Mesothelial cell of epicardium (in vitro differentiated cells): ENCODE results near the gene FGF11. TPM values are rescaled to one million over a fixed set of nuclear protein-coding genes. Genes with fewer than 3 reads are reported as not detected.

ENCODE experiments used
- DNase-seq, 2 experiments: peaks; one replicate each; pipeline ENCODE4 v3.0.0; 2021; ENCODE audit warnings: low spot score in 2 of 2; ENCODE audit not compliant: unreplicated experiment in 2 of 2
- H3K27ac Mint-ChIP-seq: 2 replicates; pipeline ENCODE4 v1.8.0; 2021; ENCODE audit warnings: mixed read lengths
- H3K27me3 Mint-ChIP-seq: 2 replicates; pipeline ENCODE4 v1.8.0; 2021; ENCODE audit warnings: low read depth, mixed read lengths
- H3K36me3 Mint-ChIP-seq: 2 replicates; pipeline ENCODE4 v1.8.0; 2021; ENCODE audit warnings: mixed read lengths
- H3K4me1 Mint-ChIP-seq: 2 replicates; pipeline ENCODE4 v1.8.0; 2021; ENCODE audit warnings: mixed read lengths
- H3K4me3 Mint-ChIP-seq: 2 replicates; pipeline ENCODE4 v1.8.0; 2021; ENCODE audit warnings: mild to moderate bottlenecking, moderate library complexity, mixed read lengths
- H3K9me3 Mint-ChIP-seq: 2 replicates; pipeline ENCODE4 v1.8.0; 2021; ENCODE audit warnings: mixed read lengths
- total RNA-seq: library from RNA; stranded (reverse); gene quantifications from 3 replicates; pipeline ENCODE4 v1.2.1, GENCODE V29; 2021
- TF ChIP-seq, protein P1 (sequence below): fragments of 200-600 bp; sonication (generic); IDR thresholded peaks from one replicate; pipeline ENCODE4 v1.5.0; 2021; ENCODE audit warnings: antibody characterized with exemption; ENCODE audit not compliant: unreplicated experiment

FGF11 gene
- total RNA-seq, 1 donor from 2014 or later: 26.8 TPM

DNA sequence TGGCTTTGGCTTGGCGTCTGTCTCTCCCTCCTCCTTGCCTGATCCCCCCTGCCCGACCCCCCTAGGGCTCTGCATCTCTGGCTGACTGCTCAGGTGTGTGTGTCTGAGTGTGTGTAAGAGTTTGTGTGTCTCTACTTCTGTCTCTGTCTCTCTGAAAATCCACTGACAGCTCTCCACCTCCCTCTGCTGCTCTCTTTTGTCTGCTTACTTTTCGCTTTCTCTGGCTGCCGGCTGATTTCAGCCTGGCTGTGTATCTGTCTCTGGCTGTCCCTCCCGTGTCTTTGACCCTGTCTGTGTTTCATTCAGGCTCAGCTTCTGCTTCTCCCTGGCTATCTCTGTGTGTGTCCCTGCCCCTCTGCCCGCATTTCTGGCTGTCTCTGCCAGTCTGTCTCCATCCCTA is 23.0 kb upstream of the FGF11 start:
- Mint-ChIP-seq H3K9me3 (no peaks in the 10 kb centered on the region), H3K27me3 (no peaks in the 10 kb centered on the region), H3K4me1 (peaks cover 11% of the 10 kb centered on the region), H3K4me3 (no peak overlapping the region), H3K27ac (no peak overlapping the region), H3K36me3 (peaks cover 20% of the 10 kb centered on the region)
- TF ChIP-seq, protein P1, sequence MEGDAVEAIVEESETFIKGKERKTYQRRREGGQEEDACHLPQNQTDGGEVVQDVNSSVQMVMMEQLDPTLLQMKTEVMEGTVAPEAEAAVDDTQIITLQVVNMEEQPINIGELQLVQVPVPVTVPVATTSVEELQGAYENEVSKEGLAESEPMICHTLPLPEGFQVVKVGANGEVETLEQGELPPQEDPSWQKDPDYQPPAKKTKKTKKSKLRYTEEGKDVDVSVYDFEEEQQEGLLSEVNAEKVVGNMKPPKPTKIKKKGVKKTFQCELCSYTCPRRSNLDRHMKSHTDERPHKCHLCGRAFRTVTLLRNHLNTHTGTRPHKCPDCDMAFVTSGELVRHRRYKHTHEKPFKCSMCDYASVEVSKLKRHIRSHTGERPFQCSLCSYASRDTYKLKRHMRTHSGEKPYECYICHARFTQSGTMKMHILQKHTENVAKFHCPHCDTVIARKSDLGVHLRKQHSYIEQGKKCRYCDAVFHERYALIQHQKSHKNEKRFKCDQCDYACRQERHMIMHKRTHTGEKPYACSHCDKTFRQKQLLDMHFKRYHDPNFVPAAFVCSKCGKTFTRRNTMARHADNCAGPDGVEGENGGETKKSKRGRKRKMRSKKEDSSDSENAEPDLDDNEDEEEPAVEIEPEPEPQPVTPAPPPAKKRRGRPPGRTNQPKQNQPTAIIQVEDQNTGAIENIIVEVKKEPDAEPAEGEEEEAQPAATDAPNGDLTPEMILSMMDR: no peak
- no peak for DNase-seq

DNA sequence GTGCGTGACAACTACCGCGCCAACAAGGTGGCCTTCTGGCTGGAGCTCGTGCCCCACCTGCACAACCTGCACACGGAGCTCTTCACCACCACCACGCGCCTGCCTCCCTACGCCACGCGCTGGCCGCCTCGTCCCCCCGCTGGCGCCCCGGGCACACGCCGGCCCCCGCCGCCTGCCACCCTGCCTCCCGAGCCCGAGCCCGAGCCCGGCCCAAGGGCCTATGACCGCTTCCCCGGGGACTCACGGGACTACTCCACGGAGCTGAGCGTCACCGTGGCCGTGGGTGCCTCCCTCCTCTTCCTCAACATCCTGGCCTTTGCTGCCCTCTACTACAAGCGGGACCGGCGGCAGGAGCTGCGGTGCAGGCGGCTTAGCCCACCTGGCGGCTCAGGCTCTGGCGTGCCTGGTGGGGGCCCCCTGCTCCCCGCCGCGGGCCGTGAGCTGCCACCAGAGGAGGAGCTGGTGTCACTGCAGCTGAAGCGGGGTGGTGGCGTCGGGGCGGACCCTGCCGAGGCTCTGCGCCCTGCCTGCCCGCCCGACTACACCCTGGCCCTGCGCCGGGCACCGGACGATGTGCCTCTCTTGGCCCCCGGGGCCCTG is 22.2 kb upstream of the FGF11 start:
- Mint-ChIP-seq H3K36me3 (peaks cover 20% of the 10 kb centered on the region), H3K4me3 (no peak overlapping the region), H3K4me1 (peaks cover 11% of the 10 kb centered on the region), H3K27ac (no peak overlapping the region), H3K9me3 (no peaks in the 10 kb centered on the region), H3K27me3 (no peaks in the 10 kb centered on the region)
- TF ChIP-seq, protein P1: no peak
- DNase-seq: no peak

DNA sequence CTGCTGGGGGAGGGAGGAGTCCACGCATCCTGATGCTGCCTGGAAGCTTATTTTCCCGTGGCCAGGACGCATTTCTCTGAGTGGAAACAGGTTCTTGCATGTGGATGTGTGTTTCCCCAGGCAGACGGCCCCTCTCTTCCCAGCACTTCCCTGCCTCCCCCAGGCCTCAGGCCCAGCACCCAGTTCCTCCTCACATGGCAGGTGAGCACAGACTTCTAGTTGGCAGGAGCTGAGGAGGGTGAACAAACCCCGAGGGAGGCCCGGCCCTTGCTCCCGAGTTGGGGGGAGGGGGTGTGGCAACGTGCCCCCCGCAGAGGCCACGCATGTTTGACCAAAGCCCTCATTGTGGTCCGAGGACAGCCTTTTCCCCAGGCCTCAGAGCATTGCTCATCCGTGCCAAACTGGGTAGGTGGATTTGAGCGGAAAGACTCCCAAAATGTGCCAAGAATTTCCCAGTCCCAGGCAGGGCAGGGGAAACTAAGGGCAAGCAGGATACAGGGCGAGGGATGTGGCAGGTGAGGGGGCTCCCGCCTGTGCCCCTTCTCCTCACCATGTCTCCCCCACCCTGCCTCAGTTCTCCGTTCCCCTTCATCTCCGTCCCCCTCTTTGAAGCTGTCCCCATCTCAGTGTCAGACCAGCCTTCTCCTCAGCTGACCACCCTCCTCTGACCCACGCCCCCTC is 20.7 kb upstream of the FGF11 start:
- H3K9me3 Mint-ChIP-seq: no peaks in the 10 kb centered on the region
- TF ChIP-seq, protein P1: no peak
- H3K4me1 Mint-ChIP-seq: no peaks in the 10 kb centered on the region
- peaks cover 17% of the 10 kb centered on the region for H3K36me3 Mint-ChIP-seq
- no peak for DNase-seq
- H3K27me3 Mint-ChIP-seq: no peaks in the 10 kb centered on the region
- H3K27ac Mint-ChIP-seq: no peak overlapping the region
- H3K4me3 Mint-ChIP-seq: no peak overlapping the region

GRCh38 chr17:7419819-7420610 is 19.3 kb upstream of the FGF11 start, which contains the start of gene SPEM1:
TSS of gene SPEM1 (plus strand) at chr17:7420324. CDS start at chr17:7420385, 61 bp downstream.
- no peak within 1 kb of the TSS for H3K4me3 Mint-ChIP-seq
- H3K4me1 Mint-ChIP-seq: no peaks in the 10 kb centered on the region
- no peaks in the 10 kb centered on the region for H3K27me3 Mint-ChIP-seq
- peak within 1 kb of the TSS; percentile 22 for H3K27ac Mint-ChIP-seq
- DNase-seq: no peak
- H3K9me3 Mint-ChIP-seq: no peaks in the 10 kb centered on the region
- peaks cover 13% of the 10 kb centered on the region for H3K36me3 Mint-ChIP-seq
- TF ChIP-seq, protein P1: no peak

- Mint-ChIP-seq H3K36me3 (peaks cover 6% of the 10 kb centered on the region), H3K4me1 (no peaks in the 10 kb centered on the region), H3K27me3 (no peaks in the 10 kb centered on the region), H3K27ac (no peak overlapping the region), H3K9me3 (no peaks in the 10 kb centered on the region), H3K4me3 (no peak overlapping the region)
- no peak for DNase-seq
- TF ChIP-seq, protein P1: no peak
These were observed 18.1 kb upstream of the FGF11 start for GRCh38 chr17:7421186-7421585.
